ENCODE measurements around the gene PXDC1. TPM values are rescaled to one million over a fixed set of nuclear protein-coding genes. Genes with fewer than 3 reads are reported as not detected.

PXDC1 gene
- total RNA-seq, 1 experiment from 2014 or later, result 42.9 TPM

GRCh38 chr6:3742076-3742425 is 9.5 kb downstream of the PXDC1 start:
- H3K4me1 Mint-ChIP-seq (ENCODE audit: low read depth, unreplicated experiment), result peaks cover 8% of the 10 kb centered on the region
- no peaks in the 10 kb centered on the region for H3K9me3 Mint-ChIP-seq (ENCODE audit: unreplicated experiment)
- no peaks in the 10 kb centered on the region for H3K27me3 Mint-ChIP-seq (ENCODE audit: insufficient read depth, unreplicated experiment)
- BruUV-seq (replicated peaks), result no TSS peak
- no peaks in the 10 kb centered on the region for H3K27me3 ChIP-seq (replicated peaks; ENCODE audit: control insufficient read depth, insufficient read depth, low read length)
- H3K36me3 Mint-ChIP-seq (ENCODE audit: insufficient read depth, unreplicated experiment), result peaks cover 37% of the 10 kb centered on the region
- CTCF ChIA-PET, result no interaction called here
- H3K4me3 Mint-ChIP-seq (ENCODE audit: unreplicated experiment), result no peak overlapping the region
- H3K27ac Mint-ChIP-seq (ENCODE audit: unreplicated experiment), result no peak overlapping the region
- H3K9me3 ChIP-seq, result no peaks in the 10 kb centered on the region
- H3K4me1 ChIP-seq, result peaks cover 14% of the 10 kb centered on the region
- intact Hi-C loops (cut with micrococcal nuclease; ENCODE audit: unreplicated experiment), result loop anchor here (1.0 to 5.0 kb wide), 7 partner anchors 65 to 265 kb away; no protein-coding TSS in a partner anchor
- DNase-seq, result no peak
- H3K4me3 ChIP-seq (ENCODE audit: low read depth, low read length), result no peak overlapping the region
- H3K36me3 ChIP-seq (ENCODE audit: control insufficient read depth, insufficient read depth, low read length), result peaks cover 2% of the 10 kb centered on the region
- no peak for TF ChIP-seq CTCF (IDR thresholded peaks at IDR 0.05; ENCODE audit: insufficient read depth in 1 of 2, low read depth in 1 of 2, low read length in 1 of 2, severe bottlenecking in 1 of 2, unreplicated experiment in 1 of 2)
- POLR2A ChIA-PET, result no interaction called here

DNA sequence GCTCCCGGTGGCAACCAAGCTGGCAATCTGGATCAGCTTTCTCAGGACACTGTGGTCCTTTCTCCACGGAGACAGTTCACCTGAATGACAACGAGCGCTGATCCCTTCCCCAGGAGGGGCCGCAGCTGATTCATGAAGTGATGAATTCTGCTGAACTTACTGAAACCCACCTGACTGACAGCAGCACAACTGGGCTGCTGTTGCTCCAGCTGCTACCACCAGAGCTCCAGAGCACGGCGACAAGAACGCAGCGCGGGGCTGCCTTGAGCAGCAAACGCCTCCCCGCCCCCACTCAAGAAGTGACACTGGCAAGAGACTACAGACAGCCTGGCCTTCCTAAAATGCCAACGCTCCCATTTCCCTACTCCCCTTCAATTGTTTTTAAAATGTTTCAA is 10.0 kb downstream of the PXDC1 start:
- CTCF ChIA-PET, result interaction anchor here (1.8 kb wide), 1 partner anchor 237 kb away, joined by 5 read pairs; no protein-coding TSS in a partner anchor
- intact Hi-C loops (cut with micrococcal nuclease; ENCODE audit: unreplicated experiment), result loop anchor here (5.0 kb wide), 1 partner anchor 266 kb away; no protein-coding TSS in a partner anchor
- POLR2A ChIA-PET, result interaction anchor here (0.5 to 0.6 kb wide), 2 partner anchors 14 to 250 kb away, joined by 3 read pairs; no protein-coding TSS in a partner anchor

More for the DNA sequence above, 10.0 kb downstream of the PXDC1 start:
- Mint-ChIP-seq H3K9me3 (ENCODE audit: unreplicated experiment) (peaks cover under 1% of the 10 kb centered on the region), H3K36me3 (ENCODE audit: insufficient read depth, unreplicated experiment) (peaks cover 43% of the 10 kb centered on the region), H3K27ac (ENCODE audit: unreplicated experiment) (no peak overlapping the region), H3K4me1 (ENCODE audit: low read depth, unreplicated experiment) (peaks cover 6% of the 10 kb centered on the region), H3K27me3 (ENCODE audit: insufficient read depth, unreplicated experiment) (no peaks in the 10 kb centered on the region), H3K4me3 (ENCODE audit: unreplicated experiment) (no peak overlapping the region)
- TF ChIP-seq CTCF (IDR thresholded peaks at IDR 0.05; ENCODE audit: insufficient read depth in 1 of 2, low read depth in 1 of 2, low read length in 1 of 2, severe bottlenecking in 1 of 2, unreplicated experiment in 1 of 2), result no peak
- no peak for DNase-seq
- Histone ChIP-seq H3K9me3 (no peaks in the 10 kb centered on the region), H3K4me1 (peaks cover 14% of the 10 kb centered on the region), H3K27me3 (replicated peaks; ENCODE audit: control insufficient read depth, insufficient read depth, low read length) (no peaks in the 10 kb centered on the region), H3K4me3 (ENCODE audit: low read depth, low read length) (no peak overlapping the region), H3K36me3 (ENCODE audit: control insufficient read depth, insufficient read depth, low read length) (peaks cover 2% of the 10 kb centered on the region)
- BruUV-seq (replicated peaks), result no TSS peak
